CD4-positive, CD25-positive, alpha-beta regulatory T cell (primary cell): ENCODE measurements around the gene BPIFB4. TPM values are rescaled to one million over a fixed set of nuclear protein-coding genes. Genes with fewer than 3 reads are reported as not detected.

Experiments
- ATAC-seq, 2 donors: fragments of 150-1000 bp; cut with Tn5 transposase; one replicate each; pipeline ENCODE4 v1.10.0; 2021; ENCODE audit warnings: low read depth in 2 of 2, moderate number of reproducible peaks in 2 of 2, moderate library complexity in 1 of 2
- DNase-seq, 3 donors: peaks; one replicate each; pipeline versions ENCODE4 v3.0.0 to v3.0.0-alpha.2; 2012 to 2022; ENCODE audit warnings: mixed read lengths in 1 of 3
- H3K27ac ChIP-seq: one replicate; pipeline ENCODE4 v1.7.0; 2013; ENCODE audit warnings: mild to moderate bottlenecking, low read length; ENCODE audit not compliant: insufficient read depth, poor library complexity, severe bottlenecking
- H3K27me3 ChIP-seq: one replicate; pipeline ENCODE4 v1.7.0; 2013; ENCODE audit warnings: low read length; ENCODE audit not compliant: control insufficient read depth, insufficient read depth
- H3K36me3 ChIP-seq: one replicate; pipeline ENCODE4 v1.7.0; 2013; ENCODE audit warnings: mild to moderate bottlenecking, low read length, moderate library complexity; ENCODE audit not compliant: control insufficient read depth, insufficient read depth
- H3K4me1 ChIP-seq: 2 replicates; pipeline ENCODE4 v1.7.0; 2013; ENCODE audit warnings: mild to moderate bottlenecking, low read length; ENCODE audit not compliant: insufficient read depth, control insufficient read depth, poor library complexity, severe bottlenecking
- H3K4me3 ChIP-seq: one replicate; pipeline ENCODE4 v1.7.0; 2013; ENCODE audit warnings: low read depth, mild to moderate bottlenecking, low read length, moderate library complexity
- H3K9me3 ChIP-seq, 2 experiments: 1 replicate in 1 of 2; 2 replicates in 1 of 2; pipeline ENCODE4 v1.7.0; 2013; ENCODE audit warnings: low read length in 2 of 2, mild to moderate bottlenecking in 1 of 2, moderate library complexity in 1 of 2; ENCODE audit not compliant: control insufficient read depth in 2 of 2
- H3K27ac Mint-ChIP-seq, 3 donors: one replicate each; pipeline ENCODE4 v1.8.0; 2020 to 2022; ENCODE audit warnings: mild to moderate bottlenecking in 3 of 3, mixed read lengths in 3 of 3, moderate library complexity in 2 of 3
- H3K27me3 Mint-ChIP-seq: one replicate; pipeline ENCODE4 v1.8.0; 2022; ENCODE audit warnings: mild to moderate bottlenecking, mixed read lengths
- H3K36me3 Mint-ChIP-seq: one replicate; pipeline ENCODE4 v1.8.0; 2020; ENCODE audit warnings: mixed read lengths
- H3K4me1 Mint-ChIP-seq, 4 donors: one replicate each; pipeline ENCODE4 v1.8.0; 2020 to 2022; ENCODE audit warnings: mixed read lengths in 4 of 4, mild to moderate bottlenecking in 1 of 4
- H3K4me3 Mint-ChIP-seq, 4 donors: one replicate each; pipeline ENCODE4 v1.8.0; 2020 to 2022; ENCODE audit warnings: mild to moderate bottlenecking in 4 of 4, mixed read lengths in 4 of 4, moderate library complexity in 3 of 4
- H3K9me3 Mint-ChIP-seq, 7 donors: one replicate each; pipeline ENCODE4 v1.8.0; 2020 to 2022; ENCODE audit warnings: mixed read lengths in 7 of 7, mild to moderate bottlenecking in 3 of 7, moderate library complexity in 2 of 7
- polyA plus RNA-seq, 4 donors: library from polyadenylated mRNA; unstranded; fragments of 300-500 nt; fragmentation: Illumina TruSeq; gene quantifications; one replicate each; pipeline ENCODE4 v1.2.3, GENCODE V29; 2021
- total RNA-seq: library from RNA; stranded (reverse); gene quantifications from one replicate; pipeline ENCODE4 v1.2.3, GENCODE V29; 2022

Gene BPIFB4
- total and polyA plus RNA-seq, 5 donors from 2014 or later = not detected

DNA sequence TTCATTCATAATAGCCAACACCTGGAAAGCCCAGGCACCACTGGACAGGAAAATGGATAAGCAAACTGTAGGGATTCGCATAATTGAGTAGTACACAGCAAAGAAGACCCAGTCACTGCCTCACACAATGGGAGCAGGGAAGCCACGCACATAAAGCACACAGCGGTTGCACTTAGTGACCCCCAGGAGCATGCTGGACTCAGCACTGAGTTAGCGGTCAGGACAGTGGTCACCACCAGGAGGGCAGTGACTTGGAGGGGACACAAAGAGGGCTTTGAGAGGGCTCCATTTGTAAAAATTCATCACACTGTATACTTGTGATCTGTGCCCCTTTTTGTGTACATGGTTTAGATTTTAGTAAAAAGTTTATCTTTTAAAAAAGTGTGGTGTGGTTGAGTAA lies 28.1 kb upstream of the BPIFB4 start:
- no peak overlapping the region for H3K27ac ChIP-seq
- DNase-seq (no peak), ATAC-seq (no peak)
- no peak overlapping the region for H3K4me3 Mint-ChIP-seq
- H3K4me1 Mint-ChIP-seq = peaks cover 0 to 5% (median 0%) of the 10 kb centered on the region in 4 donors
- H3K4me1 ChIP-seq = no peaks in the 10 kb centered on the region
- H3K9me3 Mint-ChIP-seq = peaks cover 0 to 6% (median 0%) of the 10 kb centered on the region in 7 donors
- no peaks in the 10 kb centered on the region for H3K36me3 ChIP-seq
- no peaks in the 10 kb centered on the region for H3K27me3 ChIP-seq
- peaks cover 2% of the 10 kb centered on the region for H3K36me3 Mint-ChIP-seq
- H3K27me3 Mint-ChIP-seq = no peaks in the 10 kb centered on the region
- H3K27ac Mint-ChIP-seq = peak overlapping the region in 2 of 3 donors; percentile 56 to 75
- no peaks in the 10 kb centered on the region for H3K9me3 ChIP-seq
- H3K4me3 ChIP-seq = no peak overlapping the region

DNA sequence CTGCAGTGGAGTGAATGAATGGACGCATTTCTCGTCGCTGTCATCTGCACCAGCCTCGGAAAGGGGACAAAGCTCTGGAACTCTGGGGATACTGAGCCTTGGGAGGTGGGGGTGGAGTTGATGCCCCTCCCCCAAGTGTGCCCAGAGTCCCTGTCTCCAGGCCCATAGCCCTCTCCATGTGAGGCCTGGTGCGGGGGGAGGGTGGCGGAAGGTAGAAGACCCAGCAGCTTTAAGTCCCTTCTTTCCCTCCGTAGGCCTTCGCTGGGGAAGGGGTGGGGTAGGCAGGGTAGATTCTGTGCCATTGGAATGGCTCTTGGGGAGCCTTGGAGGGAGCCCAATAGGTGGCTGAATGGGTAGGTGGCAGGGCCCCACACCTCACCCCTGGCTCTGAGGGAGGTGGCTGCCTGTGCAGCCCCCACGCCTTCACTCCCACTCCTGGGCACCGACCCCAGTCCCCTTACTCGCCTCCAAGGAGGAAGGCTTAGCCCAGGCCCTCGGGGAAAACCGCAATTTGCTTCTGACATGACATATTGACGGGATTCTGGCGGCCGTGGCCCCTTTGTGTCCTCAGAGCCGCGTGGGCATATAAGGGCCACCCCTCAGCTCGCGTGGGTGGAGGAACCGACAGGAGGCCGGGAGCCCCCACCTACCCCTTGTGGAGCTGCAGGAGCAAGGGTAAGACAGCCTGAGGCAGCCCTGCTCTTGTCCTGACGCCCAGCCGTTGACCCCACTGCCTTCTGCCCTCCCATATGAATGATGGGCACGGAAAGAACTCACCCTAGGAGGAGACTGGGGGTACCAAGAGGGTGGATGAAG lies 25.9 kb upstream of the BPIFB4 start, which contains the start of gene BPIFB3:
Gene BPIFB3 (plus strand): TSS at position 613 of the 816 bp plus-strand sequence. CDS start 1,533 bp downstream, outside the sequence.
- Histone ChIP-seq H3K9me3 (no peaks in the 10 kb centered on the region), H3K27me3 (no peaks in the 10 kb centered on the region), H3K36me3 (no peaks in the 10 kb centered on the region), H3K4me1 (no peaks in the 10 kb centered on the region), H3K4me3 (no peak within 1 kb of the TSS), H3K27ac (no peak within 1 kb of the TSS)
- peak within 1 kb of the TSS in 1 of 3 donors; percentile 45 for H3K27ac Mint-ChIP-seq
- DNase-seq (no peak), ATAC-seq (no peak)
- H3K9me3 Mint-ChIP-seq = peaks cover 0 to 2% (median 0%) of the 10 kb centered on the region in 7 donors
- no peak within 1 kb of the TSS for H3K4me3 Mint-ChIP-seq
- H3K36me3 Mint-ChIP-seq = no peaks in the 10 kb centered on the region
- peaks cover 0 to 5% (median 0%) of the 10 kb centered on the region in 4 donors for H3K4me1 Mint-ChIP-seq
- H3K27me3 Mint-ChIP-seq = no peaks in the 10 kb centered on the region

DNA sequence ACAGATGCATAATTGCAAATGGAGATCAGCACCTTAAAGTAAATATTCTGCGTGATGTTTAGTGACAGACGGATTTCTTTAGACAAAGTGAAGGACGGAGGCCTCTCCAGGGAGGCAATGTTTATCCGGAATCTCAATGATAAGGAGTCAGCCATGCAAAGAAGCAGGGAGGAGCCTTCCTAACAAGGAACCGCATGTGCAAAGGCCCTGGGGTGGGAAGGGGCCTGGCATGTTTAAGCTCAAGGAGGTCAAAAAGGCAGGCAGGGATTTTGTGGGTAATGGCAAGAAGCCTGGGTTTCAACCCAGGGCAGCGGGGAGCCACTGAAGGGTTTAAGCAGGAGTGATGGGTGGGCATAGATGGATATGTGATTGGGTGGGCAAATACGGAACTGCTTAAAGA lies 25.1 kb upstream of the BPIFB4 start:
- DNase-seq (no peak), ATAC-seq (no peak)
- Histone ChIP-seq H3K27ac (no peak overlapping the region), H3K4me3 (no peak overlapping the region), H3K36me3 (no peaks in the 10 kb centered on the region), H3K9me3 (no peaks in the 10 kb centered on the region), H3K27me3 (no peaks in the 10 kb centered on the region), H3K4me1 (no peaks in the 10 kb centered on the region)
- Mint-ChIP-seq H3K27me3 (no peaks in the 10 kb centered on the region), H3K4me1 (peaks cover 0 to 5% (median 0%) of the 10 kb centered on the region in 4 donors), H3K27ac (peak overlapping the region in 1 of 3 donors; percentile 45), H3K4me3 (no peak overlapping the region), H3K9me3 (no peaks in the 10 kb centered on the region), H3K36me3 (no peaks in the 10 kb centered on the region)

DNA sequence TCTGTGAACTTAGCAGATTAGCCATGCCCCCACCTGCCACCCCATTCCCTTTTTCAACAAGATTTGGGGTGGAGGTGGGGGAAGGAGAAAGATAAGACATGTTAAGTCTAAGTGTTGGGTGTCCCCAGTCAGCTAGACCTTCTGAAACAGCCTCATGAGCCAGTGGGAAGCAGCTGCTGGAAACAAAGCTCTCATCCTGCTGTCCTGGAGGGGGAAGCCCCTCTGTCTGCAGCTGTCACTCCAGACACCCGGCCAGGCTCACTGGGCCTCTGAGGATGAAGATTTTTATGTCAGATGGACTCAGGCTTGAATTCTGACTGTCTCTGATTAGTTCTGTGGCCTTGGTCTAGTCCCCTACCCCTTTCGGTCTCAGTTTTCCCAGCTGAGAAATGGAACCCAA lies 24.7 kb upstream of the BPIFB4 start:
- H3K36me3 Mint-ChIP-seq = no peaks in the 10 kb centered on the region
- no peak for ATAC-seq
- peaks cover 0 to 5% (median 0%) of the 10 kb centered on the region in 4 donors for H3K4me1 Mint-ChIP-seq

DNA sequence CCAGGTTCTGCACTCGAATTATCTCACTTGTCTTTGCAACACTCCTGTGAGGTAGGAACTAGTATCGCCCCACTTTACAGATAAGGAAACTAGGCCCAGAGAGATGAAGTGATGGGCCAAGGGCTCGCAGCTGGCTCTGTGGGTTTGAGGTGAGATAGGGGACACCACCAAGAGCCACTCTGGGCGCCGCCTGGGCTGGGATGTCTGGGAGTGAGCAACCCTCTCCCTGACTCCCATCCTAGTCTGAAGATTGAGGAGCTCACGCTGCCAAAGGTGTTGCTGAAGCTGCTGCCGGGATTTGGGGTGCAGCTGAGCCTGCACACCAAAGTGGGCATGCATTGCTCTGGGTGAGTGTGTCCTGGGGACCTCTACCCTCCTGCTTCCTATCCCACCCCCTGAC lies 20.3 kb upstream of the BPIFB4 start:
- H3K9me3 Mint-ChIP-seq = no peaks in the 10 kb centered on the region
- no peak overlapping the region for H3K27ac ChIP-seq
- H3K4me3 ChIP-seq = no peak overlapping the region
- H3K4me3 Mint-ChIP-seq = no peak overlapping the region
- H3K4me1 ChIP-seq = no peaks in the 10 kb centered on the region
- H3K27me3 Mint-ChIP-seq = no peaks in the 10 kb centered on the region
- no peaks in the 10 kb centered on the region for H3K36me3 Mint-ChIP-seq
- DNase-seq (no peak), ATAC-seq (no peak)
- peaks cover 0 to 3% (median 0%) of the 10 kb centered on the region in 4 donors for H3K4me1 Mint-ChIP-seq
- no peaks in the 10 kb centered on the region for H3K27me3 ChIP-seq
- no peaks in the 10 kb centered on the region for H3K36me3 ChIP-seq
- no peak overlapping the region for H3K27ac Mint-ChIP-seq
- H3K9me3 ChIP-seq = no peaks in the 10 kb centered on the region

More for the DNA sequence above, 24.7 kb upstream of the BPIFB4 start:
- H3K9me3 ChIP-seq = no peaks in the 10 kb centered on the region
- Mint-ChIP-seq H3K27ac (peak overlapping the region in 1 of 3 donors; percentile 83), H3K27me3 (no peaks in the 10 kb centered on the region), H3K4me3 (no peak overlapping the region), H3K9me3 (no peaks in the 10 kb centered on the region)
- H3K27me3 ChIP-seq = no peaks in the 10 kb centered on the region
- no peak overlapping the region for H3K4me3 ChIP-seq
- H3K36me3 ChIP-seq = no peaks in the 10 kb centered on the region
- no peak for DNase-seq
- H3K4me1 ChIP-seq = no peaks in the 10 kb centered on the region
- H3K27ac ChIP-seq = no peak overlapping the region

DNA sequence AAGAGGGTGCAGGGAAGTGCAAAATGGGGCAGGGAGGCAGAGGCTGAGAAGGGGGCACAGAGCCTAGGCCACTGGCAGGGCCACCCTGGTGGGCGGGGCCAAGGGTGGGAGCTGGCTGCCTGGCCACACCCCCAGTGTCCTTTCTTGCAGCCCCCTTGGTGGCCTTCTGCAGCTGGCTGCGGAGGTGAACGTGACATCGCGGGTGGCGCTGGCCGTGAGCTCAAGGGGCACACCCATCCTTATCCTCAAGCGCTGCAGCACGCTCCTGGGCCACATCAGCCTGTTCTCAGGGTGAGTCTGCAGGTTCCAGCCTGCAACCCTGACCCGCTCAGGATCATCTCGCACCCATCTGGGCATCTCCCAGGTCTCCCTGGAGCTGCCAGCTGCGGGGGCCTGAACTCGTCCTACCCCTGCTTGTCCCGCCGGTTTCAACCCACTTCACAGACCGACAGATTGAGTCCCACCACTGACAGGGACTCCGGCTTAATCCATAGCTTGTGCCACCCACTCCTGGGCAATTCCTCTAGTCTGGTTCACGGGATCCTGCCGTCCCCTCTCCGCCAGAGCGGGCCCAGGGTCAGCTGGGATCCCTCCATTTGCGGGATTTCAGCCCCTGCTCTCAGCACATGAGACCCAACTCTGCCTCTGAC lies 19.6 kb upstream of the BPIFB4 start:
- no peak overlapping the region for H3K4me3 Mint-ChIP-seq
- no peaks in the 10 kb centered on the region for H3K27me3 Mint-ChIP-seq
- Histone ChIP-seq H3K27me3 (no peaks in the 10 kb centered on the region), H3K36me3 (no peaks in the 10 kb centered on the region), H3K9me3 (no peaks in the 10 kb centered on the region), H3K4me1 (no peaks in the 10 kb centered on the region), H3K27ac (no peak overlapping the region), H3K4me3 (no peak overlapping the region)
- DNase-seq (no peak), ATAC-seq (no peak)
- no peaks in the 10 kb centered on the region for H3K36me3 Mint-ChIP-seq
- H3K27ac Mint-ChIP-seq = no peak overlapping the region
- no peaks in the 10 kb centered on the region for H3K9me3 Mint-ChIP-seq
- peaks cover 0 to 3% (median 0%) of the 10 kb centered on the region in 4 donors for H3K4me1 Mint-ChIP-seq

DNA sequence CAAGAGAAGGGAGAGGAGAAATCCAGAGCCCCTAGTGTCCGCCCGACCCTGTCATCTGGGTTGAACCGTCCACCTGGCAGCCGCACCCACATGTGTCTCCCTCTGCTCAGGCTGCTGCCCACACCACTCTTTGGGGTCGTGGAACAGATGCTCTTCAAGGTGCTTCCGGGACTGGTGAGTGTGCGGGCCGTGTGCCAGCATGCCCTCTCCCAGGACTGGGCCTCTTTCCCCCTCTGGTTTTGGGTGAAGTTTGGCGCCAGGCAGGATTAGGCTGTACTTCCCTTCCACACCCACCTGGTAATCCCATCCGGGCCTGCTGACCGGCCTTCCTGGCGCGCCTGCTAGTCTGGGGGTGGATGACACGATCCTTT lies 17.8 kb upstream of the BPIFB4 start:
- no peaks in the 10 kb centered on the region for H3K27me3 Mint-ChIP-seq

More for the DNA sequence above, 17.8 kb upstream of the BPIFB4 start:
- no peaks in the 10 kb centered on the region for H3K9me3 Mint-ChIP-seq
- no peak overlapping the region for H3K4me3 Mint-ChIP-seq
- Histone ChIP-seq H3K27me3 (no peaks in the 10 kb centered on the region), H3K4me1 (no peaks in the 10 kb centered on the region), H3K4me3 (no peak overlapping the region), H3K9me3 (no peaks in the 10 kb centered on the region), H3K27ac (no peak overlapping the region), H3K36me3 (no peaks in the 10 kb centered on the region)
- no peak overlapping the region for H3K27ac Mint-ChIP-seq
- peaks cover 0 to 3% (median under 1%) of the 10 kb centered on the region in 4 donors for H3K4me1 Mint-ChIP-seq
- DNase-seq = no peak
- H3K36me3 Mint-ChIP-seq = no peaks in the 10 kb centered on the region
- ATAC-seq = no peak
